A549 (cell line): Measurements from ENCODE around the gene SART3. TPM values are rescaled to one million over a fixed set of nuclear protein-coding genes. Genes with fewer than 3 reads are reported as not detected.

Experiments used
- ATAC-seq, 2 experiments: fragments of 200-7000 bp in 1 of 2; fragments of >200 bp in 1 of 2; cut with Nextera tagmentation in 1 of 2; cut with Tn5 transposase in 1 of 2; 3 replicates each; pipeline versions ENCODE4 v1.8.0 to v1.9.1; 2018 to 2020; ENCODE audit warnings: mild to moderate bottlenecking in 1 of 2, moderate library complexity in 1 of 2
- CTCF ChIA-PET: fragments of 300-600 bp; sonication (Branson Sonifier 250); formaldehyde crosslinking; extraction: SDS; loops from one replicate; lab custom pipeline; 2021; ENCODE audit warnings: antibody characterized with exemption, inconsistent platforms; lab: Yijun Ruan, JAX
- POLR2A ChIA-PET: fragments of 350-600 bp; formaldehyde crosslinking; extraction: SDS; loops from one replicate; lab custom pipeline; 2021; ENCODE audit warnings: antibody characterized with exemption, inconsistent platforms; lab: Yijun Ruan, JAX
- DNase-seq, 2 experiments: peaks; one replicate each; pipeline versions ENCODE4 v3.0.0 to v3.0.0-alpha.2; 2011 to 2016; ENCODE audit warnings: low read depth in 1 of 2, low spot score in 1 of 2
- FAIRE-seq: peaks from 2 replicates; lab custom pipeline; 2011; peaks lifted over from hg19 to GRCh38; lab: Jason Lieb, UNC
- H3K27ac ChIP-seq, 2 experiments: fragments of >200 bp; sonication (Bioruptor Twin); formaldehyde crosslinking; 3 replicates each; pipeline ENCODE4 v1.5.1; 2016 to 2017
- H3K4me1 ChIP-seq: fragments of >200 bp; sonication (Bioruptor Twin); formaldehyde crosslinking; 3 replicates; pipeline ENCODE4 v1.6.1; 2016
- H3K4me2 ChIP-seq: fragments of >200 bp; sonication (Bioruptor Twin); formaldehyde crosslinking; 3 replicates; pipeline ENCODE4 v1.6.1; 2016
- H3K4me3 ChIP-seq: fragments of >200 bp; sonication (Bioruptor Twin); formaldehyde crosslinking; 3 replicates; pipeline ENCODE4 v1.5.1; 2016
- H3K9me3 ChIP-seq: fragments of >200 bp; sonication (Bioruptor Twin); formaldehyde crosslinking; 3 replicates; pipeline ENCODE4 v1.6.1; 2016
- CHD2 ChIP-seq: fragments of 150-350 bp; IDR thresholded peaks from 2 replicates; pipeline ENCODE4 v1.6.1; 2014; ENCODE audit warnings: low read length; ENCODE audit not compliant: partially characterized antibody
- KDM5A ChIP-seq: fragments of 200-600 bp; sonication (generic); IDR thresholded peaks from 2 replicates; pipeline ENCODE4 v1.6.1; 2016; ENCODE audit warnings: antibody characterized with exemption, mild to moderate bottlenecking
- MAFK ChIP-seq: fragments of 450-650 bp; IDR thresholded peaks from 2 replicates; pipeline ENCODE4 v1.6.1; 2014; ENCODE audit not compliant: partially characterized antibody
- NR3C1 ChIP-seq: fragments of >200 bp; sonication (Bioruptor Twin); formaldehyde crosslinking; IDR thresholded peaks from 3 replicates; pipeline ENCODE4 v1.6.1; 2017
- SREBF2 ChIP-seq: fragments of 450-650 bp; IDR thresholded peaks from 2 replicates; pipeline ENCODE4 v1.6.1; 2014; ENCODE audit warnings: mild to moderate bottlenecking, moderate library complexity
- TP53 ChIP-seq: fragments of 250-450 bp; sonication (Bioruptor Pico); IDR thresholded peaks from 2 replicates; pipeline ENCODE4 v1.5.0; 2021; ENCODE audit warnings: mild to moderate bottlenecking, moderate library complexity
- ZFP36 ChIP-seq: fragments of 450-650 bp; IDR thresholded peaks from 2 replicates; pipeline ENCODE4 v1.6.1; 2014; ENCODE audit warnings: borderline replicate concordance; ENCODE audit not compliant: partially characterized antibody
- WGBS: methylation state at CpG from one replicate; pipeline ENCODE4 v1.1.6; 2017; ENCODE audit errors: missing lambda C conversion rate; 5-methylcytosine and 5-hydroxymethylcytosine counted together
- polyA plus RNA-seq, 4 experiments: library from polyadenylated mRNA; depleted of rRNA in 3 of 4; stranded (reverse); fragments of >200 nt; fragmentation: RNase III in 1 of 4; extraction: RNeasy Plus Mini Kit Qiagen cat#74134 plus additional on column Dnase treatment in 1 of 4; gene quantifications; 2 replicates in 3 of 4; 3 replicates in 1 of 4; pipeline ENCODE4 v1.2.3, GENCODE V29; 2011 to 2017

Gene SART3
- polyA plus RNA-seq, 2 of the 4 experiments (the other 2 are of a cell fraction), result 52.7 to 77.2 TPM

GRCh38 chr12:108473400-108474055 is 87.4 kb downstream of the SART3 start:
- ChIA-PET CTCF (interaction anchor here (0.8 to 1.3 kb wide), 4 partner anchors 19 to 555 kb away, joined by 3 to 4 read pairs (median 4); no protein-coding TSS in a partner anchor), POLR2A (no interaction called here)
- Histone ChIP-seq H3K4me2 (no peak overlapping the region), H3K27ac (no peak overlapping the region), H3K4me3 (no peak overlapping the region), H3K9me3 (no peaks in the 10 kb centered on the region), H3K4me1 (no peaks in the 10 kb centered on the region)
- ATAC-seq (no peak), DNase-seq (no peak), FAIRE-seq (no peak)
- TF ChIP-seq ZFP36 (no peak), TP53 (CRISPR knock-in tag) (no peak), MAFK (no peak), SREBF2 (no peak), KDM5A (no peak), CHD2 (no peak), NR3C1 (no peak)
- 35% methylated on average over 5 of the region's 5 CpGs for WGBS

Other genes with a start within 250 kb of the SART3 start
- gene CMKLR1, start 221.9 kb downstream of the SART3 start, polyA plus RNA-seq (2011; rRNA removed), result not detected in 2 replicates
- not detected in 3 replicates for gene CMKLR1, start 221.9 kb downstream of the SART3 start, polyA plus RNA-seq (2017; fragmentation: RNase III; extraction: RNeasy Plus Mini Kit Qiagen cat#74134 plus additional on column Dnase treatment)
- gene FICD, start 45.9 kb downstream of the SART3 start, polyA plus RNA-seq (2011; rRNA removed), result 1.7 and 4.8 TPM in 2 replicates
- 1.9 to 2.5 TPM (median 2.1 TPM) in 3 replicates for gene FICD, start 45.9 kb downstream of the SART3 start, polyA plus RNA-seq (2017; fragmentation: RNase III; extraction: RNeasy Plus Mini Kit Qiagen cat#74134 plus additional on column Dnase treatment)
- 174 and 177 TPM in 2 replicates for gene ISCU, start 1.4 kb upstream of the SART3 start, polyA plus RNA-seq (2011; rRNA removed)
- gene ISCU, start 1.4 kb upstream of the SART3 start, polyA plus RNA-seq (2017; fragmentation: RNase III; extraction: RNeasy Plus Mini Kit Qiagen cat#74134 plus additional on column Dnase treatment), result 97.1 to 101 TPM (median 97.5 TPM) in 3 replicates
- not detected in 2 replicates for gene TMEM119, start 36.9 kb upstream of the SART3 start, polyA plus RNA-seq (2011; rRNA removed)
- gene TMEM119, start 36.9 kb upstream of the SART3 start, polyA plus RNA-seq (2017; fragmentation: RNase III; extraction: RNeasy Plus Mini Kit Qiagen cat#74134 plus additional on column Dnase treatment), result not detected in 3 replicates
- gene SELPLG, start 72.7 kb upstream of the SART3 start, polyA plus RNA-seq (2011; rRNA removed), result 0.17 and 0.24 TPM in 2 replicates
- 0.43 to 0.67 TPM (median 0.65 TPM) in 3 replicates for gene SELPLG, start 72.7 kb upstream of the SART3 start, polyA plus RNA-seq (2017; fragmentation: RNase III; extraction: RNeasy Plus Mini Kit Qiagen cat#74134 plus additional on column Dnase treatment)
- gene CORO1C, start 170.3 kb upstream of the SART3 start, polyA plus RNA-seq (2011; rRNA removed), result 245 and 296 TPM in 2 replicates
- 165 to 189 TPM (median 166 TPM) in 3 replicates for gene CORO1C, start 170.3 kb upstream of the SART3 start, polyA plus RNA-seq (2017; fragmentation: RNase III; extraction: RNeasy Plus Mini Kit Qiagen cat#74134 plus additional on column Dnase treatment)